Effector memory CD4-positive, alpha-beta T cell (primary cell): ENCODE results near the gene CAMK2D.

Experiments used
- DNase-seq, 3 donors: peaks; one replicate each; pipeline ENCODE4 v3.0.0-alpha.2; 2020
- H3K27ac ChIP-seq: 2 replicates; pipeline ENCODE4 v1.7.0; 2013; ENCODE audit warnings: mild to moderate bottlenecking, low read length, moderate library complexity; ENCODE audit not compliant: insufficient read depth, poor library complexity, severe bottlenecking
- H3K27me3 ChIP-seq: replicated peaks from 2 replicates; pipeline ENCODE4 v1.7.0; 2013; ENCODE audit warnings: mild to moderate bottlenecking, low read length; ENCODE audit not compliant: insufficient read depth, control insufficient read depth, poor library complexity, severe bottlenecking
- H3K36me3 ChIP-seq: 2 replicates; pipeline ENCODE4 v1.7.0; 2013; ENCODE audit warnings: mild to moderate bottlenecking, low read length, moderate library complexity; ENCODE audit not compliant: control insufficient read depth, insufficient read depth
- H3K4me1 ChIP-seq: 2 replicates; pipeline ENCODE4 v1.7.0; 2013; ENCODE audit warnings: low read length, mild to moderate bottlenecking; ENCODE audit not compliant: control insufficient read depth, insufficient read depth, poor library complexity, severe bottlenecking
- H3K4me3 ChIP-seq: 2 replicates; pipeline ENCODE4 v1.7.0; 2013; ENCODE audit warnings: low read length, low read depth, mild to moderate bottlenecking; ENCODE audit not compliant: insufficient read depth, poor library complexity, severe bottlenecking
- H3K9me3 ChIP-seq: 2 replicates; pipeline ENCODE4 v1.7.0; 2013; ENCODE audit warnings: mild to moderate bottlenecking, low read length, moderate library complexity; ENCODE audit not compliant: control insufficient read depth

Gene CAMK2D

DNA sequence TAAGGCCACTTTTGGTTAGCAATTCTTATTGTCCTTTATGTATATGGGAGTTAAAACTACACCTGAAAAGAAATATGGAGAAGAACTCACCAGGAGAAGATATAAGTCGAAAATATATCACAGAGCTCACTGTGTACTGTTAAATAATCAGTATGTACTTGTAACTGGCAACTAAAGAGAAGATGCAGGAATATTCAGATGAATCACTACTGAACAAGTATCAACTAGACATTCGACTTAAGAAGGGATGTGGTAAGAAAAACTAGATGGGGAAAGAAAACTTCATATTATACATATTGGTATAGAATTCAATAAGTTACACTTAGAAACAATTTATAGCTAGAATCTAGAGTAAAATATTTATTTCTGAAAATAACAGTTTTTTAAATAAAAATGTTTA lies 230.0 kb downstream of the CAMK2D start:
- DNase-seq: no peak
- no peak overlapping the region for H3K27ac ChIP-seq
- peaks cover 23% of the 10 kb centered on the region for H3K36me3 ChIP-seq
- H3K4me1 ChIP-seq: no peaks in the 10 kb centered on the region
- H3K4me3 ChIP-seq: no peak overlapping the region
- H3K9me3 ChIP-seq: no peaks in the 10 kb centered on the region
- H3K27me3 ChIP-seq: no peaks in the 10 kb centered on the region

DNA sequence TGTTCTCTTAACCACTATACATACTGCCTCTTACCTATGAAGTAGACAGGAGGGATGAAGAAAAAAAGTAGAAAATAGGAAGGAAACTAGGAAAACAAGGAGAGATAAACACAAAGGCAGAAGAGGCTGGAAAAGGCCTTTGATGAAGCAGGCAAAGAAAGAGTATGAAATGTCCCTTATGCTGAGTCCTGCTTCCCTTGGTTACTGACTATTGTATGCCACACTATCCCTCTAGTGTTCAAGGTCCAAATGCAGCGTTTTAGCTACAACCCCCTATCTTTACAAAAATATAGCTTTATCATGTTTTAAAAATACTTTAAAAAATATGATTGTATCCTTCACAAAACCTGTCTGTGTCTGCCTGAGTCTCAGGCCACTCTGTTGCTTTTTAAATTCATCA lies 233.1 kb downstream of the CAMK2D start:
- no peaks in the 10 kb centered on the region for H3K9me3 ChIP-seq
- H3K36me3 ChIP-seq: peaks cover 23% of the 10 kb centered on the region
- no peaks in the 10 kb centered on the region for H3K4me1 ChIP-seq
- H3K27ac ChIP-seq: no peak overlapping the region
- no peak overlapping the region for H3K4me3 ChIP-seq
- no peaks in the 10 kb centered on the region for H3K27me3 ChIP-seq
- no peak for DNase-seq

DNA sequence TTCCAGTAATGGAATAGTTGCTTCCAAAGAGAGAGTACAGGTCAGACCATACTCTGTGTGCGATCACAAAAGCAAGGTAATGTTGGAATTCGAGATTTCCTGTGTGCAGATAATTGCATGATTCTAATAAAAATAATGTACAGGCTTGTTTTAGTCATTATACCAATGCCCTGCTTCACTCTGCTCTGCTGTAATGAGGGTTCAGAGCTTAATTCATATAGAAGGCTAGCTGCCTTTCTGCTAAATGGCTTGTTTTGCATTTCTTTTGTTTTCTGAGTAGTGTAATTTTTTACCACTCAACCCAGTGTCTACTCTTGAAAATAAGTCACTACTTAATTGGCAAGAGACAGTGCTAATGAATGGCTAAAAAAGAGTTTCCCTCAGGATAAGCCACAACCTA lies 236.0 kb downstream of the CAMK2D start:
- no peaks in the 10 kb centered on the region for H3K9me3 ChIP-seq
- peaks cover 18% of the 10 kb centered on the region for H3K36me3 ChIP-seq
- no peak overlapping the region for H3K27ac ChIP-seq
- DNase-seq: no peak
- H3K4me1 ChIP-seq: no peaks in the 10 kb centered on the region
- no peaks in the 10 kb centered on the region for H3K27me3 ChIP-seq
- H3K4me3 ChIP-seq: no peak overlapping the region

DNA sequence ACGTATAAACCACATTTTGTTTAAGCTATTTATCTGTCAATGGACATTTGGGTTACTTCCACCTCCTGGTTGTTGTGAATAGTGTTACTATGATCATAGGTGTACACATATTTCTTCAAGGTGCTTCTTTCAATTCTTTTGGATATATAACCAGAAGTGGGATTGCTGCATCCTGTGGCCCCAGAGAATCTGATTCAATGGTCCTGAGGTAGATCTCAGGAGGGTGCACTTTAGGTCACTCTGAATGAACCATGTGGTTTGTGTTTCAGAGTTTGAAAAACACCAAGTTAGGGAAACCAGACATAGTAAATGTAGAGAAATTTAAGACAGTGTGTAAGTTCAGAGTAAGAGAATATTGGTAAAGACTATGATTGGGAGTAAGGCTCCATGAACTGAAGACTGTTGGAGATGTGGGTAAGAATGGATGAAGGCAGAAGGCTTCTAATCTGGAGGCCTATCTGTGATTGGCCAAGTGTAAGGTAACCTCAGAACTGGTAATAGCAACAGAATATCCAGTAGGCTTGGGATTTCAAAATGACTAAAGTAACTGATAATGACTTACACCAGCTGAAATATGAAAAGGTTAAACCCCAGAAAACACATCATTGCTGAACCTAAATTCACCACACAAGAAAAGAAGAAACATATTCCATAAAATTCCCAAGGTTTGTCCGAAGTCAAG lies 236.9 kb downstream of the CAMK2D start:
- DNase-seq: no peak
- H3K36me3 ChIP-seq: peaks cover 11% of the 10 kb centered on the region
- no peak overlapping the region for H3K27ac ChIP-seq
- no peaks in the 10 kb centered on the region for H3K27me3 ChIP-seq
- H3K4me3 ChIP-seq: no peak overlapping the region
- H3K4me1 ChIP-seq: no peaks in the 10 kb centered on the region
- H3K9me3 ChIP-seq: no peaks in the 10 kb centered on the region

DNA sequence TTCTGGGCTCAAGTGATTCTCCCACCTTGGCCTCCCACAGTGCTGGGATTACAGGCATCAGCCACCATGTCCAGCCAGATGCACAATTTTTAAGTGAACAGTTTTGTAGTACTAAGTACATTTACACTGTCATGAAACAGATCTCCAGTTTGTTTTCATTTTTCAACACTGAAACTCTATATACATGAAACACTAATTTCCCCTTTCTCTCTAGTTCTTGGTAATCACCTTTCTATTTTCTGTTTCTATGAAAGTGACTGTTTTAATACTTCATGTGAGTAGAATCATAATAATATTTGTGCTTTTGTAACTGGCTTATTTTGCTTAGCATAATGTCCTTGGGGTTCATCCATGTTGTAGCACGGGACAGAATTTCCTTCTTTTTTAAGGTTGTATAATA lies 237.4 kb downstream of the CAMK2D start:
- Histone ChIP-seq H3K4me3 (no peak overlapping the region), H3K36me3 (peaks cover 10% of the 10 kb centered on the region), H3K27ac (no peak overlapping the region)

DNA sequence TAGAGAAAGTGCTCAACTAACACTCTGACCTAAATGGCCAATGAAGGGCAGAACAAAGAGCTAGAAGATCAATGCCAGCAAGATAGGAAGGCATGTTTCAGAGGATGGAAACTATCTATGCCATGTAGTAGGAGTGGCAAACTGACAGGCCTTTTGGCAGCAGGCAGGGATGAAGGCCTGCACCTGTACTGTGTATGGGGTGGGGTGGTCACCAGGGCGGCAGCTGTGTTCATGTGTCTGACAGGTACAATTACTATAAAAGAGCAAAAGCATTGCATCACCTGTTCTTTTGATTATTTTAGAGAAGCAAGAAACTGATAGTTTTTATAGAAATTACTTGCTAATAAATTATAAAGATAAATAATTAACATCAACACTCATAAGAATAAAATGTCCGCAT lies 239.1 kb downstream of the CAMK2D start:
- no peak for DNase-seq

More for the DNA sequence above, 237.4 kb downstream of the CAMK2D start:
- Histone ChIP-seq H3K27me3 (no peaks in the 10 kb centered on the region), H3K9me3 (no peaks in the 10 kb centered on the region), H3K4me1 (no peaks in the 10 kb centered on the region)
- DNase-seq: no peak

DNA sequence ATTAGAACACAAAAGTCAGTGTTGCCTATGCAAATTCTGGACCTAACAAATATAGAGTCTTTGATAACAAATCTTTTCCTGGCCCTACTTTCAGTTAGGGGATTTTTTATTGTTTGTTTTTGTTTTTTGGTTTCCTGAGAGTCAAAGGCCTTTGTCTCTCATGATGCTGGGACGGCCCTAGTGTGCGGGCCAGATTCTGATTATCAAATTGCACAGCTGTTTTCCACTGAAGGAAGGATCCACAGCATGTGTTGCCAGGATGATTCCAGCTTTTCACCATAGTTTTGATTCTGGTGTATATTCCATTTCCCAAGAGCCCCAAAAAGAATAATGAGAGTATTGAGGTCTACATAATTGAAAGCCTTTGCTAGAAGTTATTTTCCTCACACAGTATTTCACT lies 248.2 kb downstream of the CAMK2D start:
- no peaks in the 10 kb centered on the region for H3K4me1 ChIP-seq
- peaks cover 34% of the 10 kb centered on the region for H3K36me3 ChIP-seq
- no peak for DNase-seq

More for the DNA sequence above, 239.1 kb downstream of the CAMK2D start:
- Histone ChIP-seq H3K27me3 (no peaks in the 10 kb centered on the region), H3K9me3 (no peaks in the 10 kb centered on the region), H3K36me3 (peaks cover 13% of the 10 kb centered on the region), H3K4me1 (no peaks in the 10 kb centered on the region), H3K4me3 (no peak overlapping the region), H3K27ac (no peak overlapping the region)

DNA sequence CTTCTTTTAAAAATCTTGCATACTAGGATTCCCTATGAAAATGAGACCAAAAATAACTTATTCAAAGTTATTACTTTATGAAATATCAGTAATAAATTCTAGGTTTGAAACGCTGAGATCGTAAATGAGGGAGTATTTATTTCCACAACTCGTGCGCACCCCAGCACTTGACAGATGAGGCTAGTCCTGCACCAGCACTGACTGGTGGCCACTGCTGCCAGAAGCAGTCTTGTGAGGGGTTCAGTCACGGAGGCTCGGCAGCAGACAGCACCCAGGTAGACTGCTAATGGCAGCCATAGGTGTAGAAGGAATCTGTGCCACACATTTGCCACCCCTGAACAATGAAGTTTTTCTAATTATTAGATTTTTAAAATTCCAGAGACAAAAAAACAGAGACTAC lies 248.7 kb downstream of the CAMK2D start:
- DNase-seq: no peak
- Histone ChIP-seq H3K27ac (no peak overlapping the region), H3K4me3 (no peak overlapping the region), H3K4me1 (no peaks in the 10 kb centered on the region), H3K27me3 (no peaks in the 10 kb centered on the region), H3K9me3 (no peaks in the 10 kb centered on the region), H3K36me3 (peaks cover 33% of the 10 kb centered on the region)

More for the DNA sequence above, 248.2 kb downstream of the CAMK2D start:
- Histone ChIP-seq H3K9me3 (no peaks in the 10 kb centered on the region), H3K27ac (no peak overlapping the region), H3K4me3 (no peak overlapping the region), H3K27me3 (no peaks in the 10 kb centered on the region)

DNA sequence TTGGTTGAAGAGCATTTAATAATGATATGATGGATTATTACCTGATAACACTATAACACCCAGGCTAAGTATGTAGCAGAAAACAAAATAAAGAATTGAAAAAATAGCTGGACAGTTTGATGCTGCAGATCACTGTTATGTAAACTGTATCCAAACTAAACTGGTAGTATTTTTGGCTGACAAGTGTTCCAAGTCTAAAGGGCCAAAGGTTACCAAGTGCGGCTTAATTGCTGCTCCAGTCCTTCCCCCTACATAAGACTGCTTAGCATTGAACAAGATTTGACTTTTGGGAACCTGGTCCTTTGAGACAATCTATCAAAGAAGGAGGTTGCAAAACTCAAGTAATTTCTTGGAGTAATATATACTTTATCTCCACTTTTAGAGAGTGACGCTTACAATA lies 249.6 kb downstream of the CAMK2D start:
- Histone ChIP-seq H3K36me3 (peaks cover 26% of the 10 kb centered on the region), H3K4me3 (no peak overlapping the region)

DNA sequence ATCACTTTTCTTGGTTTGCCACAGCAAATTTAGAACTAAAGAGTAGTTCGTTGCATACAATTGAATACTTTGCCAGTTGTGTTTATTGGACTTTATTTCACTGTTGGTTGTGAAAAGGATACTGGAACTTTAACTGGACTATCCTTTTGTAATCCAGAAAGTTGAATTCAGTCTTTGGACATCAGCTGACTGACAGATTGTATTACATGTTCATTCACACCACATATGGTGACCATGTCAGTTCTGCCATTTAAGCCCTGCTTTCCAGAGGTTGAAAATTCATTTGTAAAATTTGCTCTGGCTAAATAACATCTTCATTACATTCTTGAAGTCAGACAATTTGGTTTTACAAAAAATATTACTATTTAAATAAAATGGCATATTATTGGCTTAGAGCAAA lies 251.7 kb downstream of the CAMK2D start:
- H3K4me1 ChIP-seq: no peaks in the 10 kb centered on the region
- no peak for DNase-seq
- peaks cover 21% of the 10 kb centered on the region for H3K36me3 ChIP-seq
- no peak overlapping the region for H3K4me3 ChIP-seq
- H3K9me3 ChIP-seq: no peaks in the 10 kb centered on the region
- H3K27me3 ChIP-seq: no peaks in the 10 kb centered on the region
- H3K27ac ChIP-seq: no peak overlapping the region

More for the DNA sequence above, 249.6 kb downstream of the CAMK2D start:
- no peak for DNase-seq
- H3K27me3 ChIP-seq: no peaks in the 10 kb centered on the region
- no peak overlapping the region for H3K27ac ChIP-seq
- H3K4me1 ChIP-seq: no peaks in the 10 kb centered on the region
- H3K9me3 ChIP-seq: no peaks in the 10 kb centered on the region
